ENCODE data around the gene ALPL. TPM values are rescaled to one million over a fixed set of nuclear protein-coding genes. Genes with fewer than 3 reads are reported as not detected.

Gene ALPL
- total and polyA plus RNA-seq, 2 of the 4 experiments (the other 2 are of a cell fraction): 0.54 to 2.2 TPM

DNA sequence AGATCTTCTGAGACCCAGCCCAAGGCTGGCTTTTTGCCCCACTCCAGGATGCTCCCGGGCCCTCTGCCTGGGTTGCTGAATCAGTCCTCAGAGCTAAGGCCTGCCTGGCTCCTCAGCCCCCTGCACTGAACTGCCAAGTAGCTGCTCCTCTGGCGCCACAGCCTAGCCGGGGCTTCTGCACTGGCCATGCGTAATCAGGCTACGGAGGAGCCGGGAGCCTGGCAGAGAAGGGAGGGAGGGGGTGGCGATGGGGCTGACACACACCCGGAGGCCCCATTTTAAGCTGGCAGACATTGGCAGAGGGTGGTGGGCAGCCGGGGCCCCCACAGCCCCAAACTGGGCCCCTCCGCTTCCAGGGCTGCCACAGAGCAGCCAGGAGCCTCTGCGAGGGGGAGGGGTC, 38.7 kb downstream of the ALPL start:
- Histone ChIP-seq H2AK9ac (replicated peaks; ENCODE audit: low read depth, low read length, poor library complexity) (no peak overlapping the region), H3K23ac (ENCODE audit: low read depth, low read length) (no peak overlapping the region), H3K9me3 (ENCODE audit: control insufficient read depth, insufficient read depth, low read length) (no peaks in the 10 kb centered on the region), H2BK20ac (ENCODE audit: low read depth, low read length) (no peak overlapping the region), H3K4ac (ENCODE audit: low read depth, low read length) (no peak overlapping the region), H4K8ac (ENCODE audit: low read depth in 2 of 2, low read length in 2 of 2) (no peak overlapping the region), H3K9me1 (ENCODE audit: insufficient read depth, low read length) (peaks cover 13% of the 10 kb centered on the region; the same call in 1 of the 2 replicates), H2BK15ac (ENCODE audit: low read depth, low read length) (no peak overlapping the region), H3K9ac (ENCODE audit: low read depth, low read length) (no peak overlapping the region), H2AK5ac (ENCODE audit: low read depth, low read length) (no peak overlapping the region), H3K27me3 (ENCODE audit: control insufficient read depth, insufficient read depth, low read length) (peaks cover 3% of the 10 kb centered on the region; the same call in 1 of the 2 replicates), H3K27ac (ENCODE audit: insufficient read depth, low read length) (no peak overlapping the region), H4K20me1 (ENCODE audit: insufficient read depth, low read length) (no peaks in the 10 kb centered on the region), H2AFZ (replicated peaks; ENCODE audit: low read length, poor library complexity) (no peak overlapping the region), H3K4me1 (ENCODE audit: control insufficient read depth, insufficient read depth, low read length) (peaks cover 6% of the 10 kb centered on the region), H4K5ac (ENCODE audit: low read depth, low read length) (no peak overlapping the region), H3K18ac (ENCODE audit: low read depth, low read length) (no peak overlapping the region), H4K91ac (ENCODE audit: insufficient read depth, low read depth, low read length) (no peak overlapping the region), H3K4me2 (ENCODE audit: low read depth, low read length) (no peak overlapping the region), H3K79me1 (ENCODE audit: low read depth in 1 of 2, low read length in 2 of 2) (no peaks in the 10 kb centered on the region), H3K14ac (replicated peaks; ENCODE audit: low read depth, low read length) (no peak overlapping the region), H3K36me3 (ENCODE audit: control insufficient read depth, insufficient read depth, low read length) (no peaks in the 10 kb centered on the region), H3K56ac (ENCODE audit: extremely low read depth, insufficient read depth, low read length) (no peak overlapping the region), H2BK5ac (ENCODE audit: low read depth, low read length, poor library complexity, severe bottlenecking) (no peak overlapping the region), H2BK120ac (ENCODE audit: low read depth, low read length) (no peak overlapping the region), H3K4me3 (ENCODE audit: insufficient read depth, low read depth, low read length) (no peak overlapping the region)
- BruUV-seq (replicated peaks): no TSS peak
- ATAC-seq (ENCODE audit: low read depth) (no peak), DNase-seq (no peak)
- 62% methylated on average over 2 of the region's 11 CpGs; no CpG with 5 or more reads in 1 of the 2 experiments for WGBS, 2 experiments (ENCODE audit: extremely low coverage in 2 of 2, insufficient read length in 1 of 2)
- CTCF ChIA-PET: no interaction called here
- intact Hi-C loops (cut with micrococcal nuclease): no loop called here
- TF ChIP-seq SMC3 (IDR thresholded peaks at IDR 0.05; ENCODE audit: low read depth, low read length) (no peak), MAFK (IDR thresholded peaks at IDR 0.05; ENCODE audit: low read depth, low read length) (no peak), FOS (IDR thresholded peaks at IDR 0.05; ENCODE audit: low read depth, low read length) (no peak), CHD1 (IDR thresholded peaks at IDR 0.05; ENCODE audit: low read depth, low read length) (no peak), MAZ (IDR thresholded peaks at IDR 0.05; ENCODE audit: borderline replicate concordance, low read depth, low read length) (no peak), RAD21 (IDR thresholded peaks at IDR 0.05; ENCODE audit: low read length) (no peak), NFE2L2 (IDR thresholded peaks at IDR 0.05; ENCODE audit: low read depth, low read length) (no peak), MXI1 (IDR thresholded peaks at IDR 0.05; ENCODE audit: borderline replicate concordance, low read depth, low read length) (no peak), CEBPB (IDR thresholded peaks at IDR 0.05; ENCODE audit: low read depth, low read length) (no peak), BHLHE40 (IDR thresholded peaks at IDR 0.05; ENCODE audit: low read depth, low read length) (no peak), RFX5 (IDR thresholded peaks at IDR 0.05; ENCODE audit: low read depth, low read length) (no peak), POLR2A (IDR thresholded peaks at IDR 0.05; ENCODE audit: low read depth, low read length) (no peak)
- TF ChIP-seq, protein P1, sequence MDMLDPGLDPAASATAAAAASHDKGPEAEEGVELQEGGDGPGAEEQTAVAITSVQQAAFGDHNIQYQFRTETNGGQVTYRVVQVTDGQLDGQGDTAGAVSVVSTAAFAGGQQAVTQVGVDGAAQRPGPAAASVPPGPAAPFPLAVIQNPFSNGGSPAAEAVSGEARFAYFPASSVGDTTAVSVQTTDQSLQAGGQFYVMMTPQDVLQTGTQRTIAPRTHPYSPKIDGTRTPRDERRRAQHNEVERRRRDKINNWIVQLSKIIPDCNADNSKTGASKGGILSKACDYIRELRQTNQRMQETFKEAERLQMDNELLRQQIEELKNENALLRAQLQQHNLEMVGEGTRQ (IDR thresholded peaks at IDR 0.05; ENCODE audit: low read depth, low read length): no peak
- TF ChIP-seq, protein P2, sequence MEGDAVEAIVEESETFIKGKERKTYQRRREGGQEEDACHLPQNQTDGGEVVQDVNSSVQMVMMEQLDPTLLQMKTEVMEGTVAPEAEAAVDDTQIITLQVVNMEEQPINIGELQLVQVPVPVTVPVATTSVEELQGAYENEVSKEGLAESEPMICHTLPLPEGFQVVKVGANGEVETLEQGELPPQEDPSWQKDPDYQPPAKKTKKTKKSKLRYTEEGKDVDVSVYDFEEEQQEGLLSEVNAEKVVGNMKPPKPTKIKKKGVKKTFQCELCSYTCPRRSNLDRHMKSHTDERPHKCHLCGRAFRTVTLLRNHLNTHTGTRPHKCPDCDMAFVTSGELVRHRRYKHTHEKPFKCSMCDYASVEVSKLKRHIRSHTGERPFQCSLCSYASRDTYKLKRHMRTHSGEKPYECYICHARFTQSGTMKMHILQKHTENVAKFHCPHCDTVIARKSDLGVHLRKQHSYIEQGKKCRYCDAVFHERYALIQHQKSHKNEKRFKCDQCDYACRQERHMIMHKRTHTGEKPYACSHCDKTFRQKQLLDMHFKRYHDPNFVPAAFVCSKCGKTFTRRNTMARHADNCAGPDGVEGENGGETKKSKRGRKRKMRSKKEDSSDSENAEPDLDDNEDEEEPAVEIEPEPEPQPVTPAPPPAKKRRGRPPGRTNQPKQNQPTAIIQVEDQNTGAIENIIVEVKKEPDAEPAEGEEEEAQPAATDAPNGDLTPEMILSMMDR (conservative IDR thresholded peaks at IDR 0.05; ENCODE audit: low read depth, low read length): no peak
- TF ChIP-seq, protein P3, sequence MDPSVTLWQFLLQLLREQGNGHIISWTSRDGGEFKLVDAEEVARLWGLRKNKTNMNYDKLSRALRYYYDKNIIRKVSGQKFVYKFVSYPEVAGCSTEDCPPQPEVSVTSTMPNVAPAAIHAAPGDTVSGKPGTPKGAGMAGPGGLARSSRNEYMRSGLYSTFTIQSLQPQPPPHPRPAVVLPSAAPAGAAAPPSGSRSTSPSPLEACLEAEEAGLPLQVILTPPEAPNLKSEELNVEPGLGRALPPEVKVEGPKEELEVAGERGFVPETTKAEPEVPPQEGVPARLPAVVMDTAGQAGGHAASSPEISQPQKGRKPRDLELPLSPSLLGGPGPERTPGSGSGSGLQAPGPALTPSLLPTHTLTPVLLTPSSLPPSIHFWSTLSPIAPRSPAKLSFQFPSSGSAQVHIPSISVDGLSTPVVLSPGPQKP (IDR thresholded peaks at IDR 0.05; ENCODE audit: borderline replicate concordance, low read depth, low read length): no peak
- dilution Hi-C loops (cut with HindIII; ENCODE audit: low sequenced_read_pairs, unreplicated experiment): no loop called here
- in situ Hi-C loops (cut with MboI; ENCODE audit: low sequenced_read_pairs): no loop called here
- POLR2A ChIA-PET (ENCODE audit: unreplicated experiment): no interaction called here

Data from IMR-90 (cell line).